NCI-H82 treated with DMSO at 0.1 percent for 48 hours (cell line): ENCODE results near the gene RASA4B.
"Not testable (repeated sequence)": the region's sequence is repeated elsewhere in the genome, so short reads cannot be mapped to it uniquely, and the experiment has no call there.

Experiments
- DNase-seq: peaks from one replicate; lab custom pipeline; 2025; ENCODE audit not compliant: unreplicated experiment; lab: John Stamatoyannopoulos, UW

RASA4B gene

GRCh38 chr7:102474116-102474515 is 43.5 kb downstream of the RASA4B start:
- not testable (repeated sequence) for DNase-seq

DNA sequence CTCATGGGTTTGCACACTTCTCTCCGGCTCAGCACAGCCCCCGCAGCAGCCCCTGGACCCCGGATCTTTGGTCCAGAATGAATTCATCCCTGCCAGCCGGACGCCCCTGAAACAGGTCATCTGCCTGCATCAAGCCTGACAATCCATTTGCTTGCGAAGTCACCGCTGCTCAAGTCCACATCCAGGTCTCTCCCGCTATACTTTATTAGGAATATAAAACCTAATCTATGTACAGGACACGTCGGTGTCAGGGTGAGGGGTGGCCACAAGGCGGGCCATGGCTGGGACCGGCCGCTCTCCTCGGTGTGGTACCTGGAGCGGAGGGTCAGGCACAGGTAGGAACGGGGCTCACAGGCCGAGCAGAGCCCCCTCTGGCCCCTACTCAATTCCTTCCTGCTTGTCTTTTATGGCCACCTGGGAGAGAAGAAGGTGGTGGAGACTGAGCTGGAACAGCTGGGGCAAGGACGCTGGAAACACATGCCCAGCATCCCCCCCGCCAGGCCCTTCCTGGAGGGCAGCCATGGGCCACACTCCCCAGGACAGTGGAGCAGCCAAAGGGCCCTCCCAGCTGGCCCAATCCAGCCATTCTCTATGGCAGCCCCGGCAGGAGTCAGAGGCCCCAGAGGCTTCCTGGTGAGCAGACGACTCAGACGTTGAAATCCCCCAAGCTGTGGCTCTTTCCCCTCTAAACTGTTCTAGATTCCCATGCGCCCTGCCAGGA is 44.1 kb downstream of the RASA4B start:
- DNase-seq, result no peak

GRCh38 chr7:102472126-102473041 is 45.2 kb downstream of the RASA4B start:
- DNase-seq, result no peak

DNA sequence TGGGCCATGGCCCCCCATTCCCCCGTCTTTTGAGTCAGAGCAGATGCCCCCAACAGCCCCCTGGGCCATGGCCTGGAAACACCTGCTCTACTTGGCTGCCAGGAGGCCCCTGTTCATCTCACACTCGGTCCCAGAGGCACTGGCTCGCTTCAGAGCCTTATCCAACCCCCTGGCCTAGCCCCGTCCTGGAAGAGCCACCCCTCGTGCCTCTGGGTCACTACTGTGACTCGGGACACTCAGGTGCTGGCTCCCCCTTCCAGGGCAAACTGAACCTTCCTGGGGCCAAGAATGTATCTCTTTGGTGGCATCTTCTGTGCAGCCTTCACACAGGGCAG is 45.8 kb downstream of the RASA4B start:
- DNase-seq, result no peak

DNA sequence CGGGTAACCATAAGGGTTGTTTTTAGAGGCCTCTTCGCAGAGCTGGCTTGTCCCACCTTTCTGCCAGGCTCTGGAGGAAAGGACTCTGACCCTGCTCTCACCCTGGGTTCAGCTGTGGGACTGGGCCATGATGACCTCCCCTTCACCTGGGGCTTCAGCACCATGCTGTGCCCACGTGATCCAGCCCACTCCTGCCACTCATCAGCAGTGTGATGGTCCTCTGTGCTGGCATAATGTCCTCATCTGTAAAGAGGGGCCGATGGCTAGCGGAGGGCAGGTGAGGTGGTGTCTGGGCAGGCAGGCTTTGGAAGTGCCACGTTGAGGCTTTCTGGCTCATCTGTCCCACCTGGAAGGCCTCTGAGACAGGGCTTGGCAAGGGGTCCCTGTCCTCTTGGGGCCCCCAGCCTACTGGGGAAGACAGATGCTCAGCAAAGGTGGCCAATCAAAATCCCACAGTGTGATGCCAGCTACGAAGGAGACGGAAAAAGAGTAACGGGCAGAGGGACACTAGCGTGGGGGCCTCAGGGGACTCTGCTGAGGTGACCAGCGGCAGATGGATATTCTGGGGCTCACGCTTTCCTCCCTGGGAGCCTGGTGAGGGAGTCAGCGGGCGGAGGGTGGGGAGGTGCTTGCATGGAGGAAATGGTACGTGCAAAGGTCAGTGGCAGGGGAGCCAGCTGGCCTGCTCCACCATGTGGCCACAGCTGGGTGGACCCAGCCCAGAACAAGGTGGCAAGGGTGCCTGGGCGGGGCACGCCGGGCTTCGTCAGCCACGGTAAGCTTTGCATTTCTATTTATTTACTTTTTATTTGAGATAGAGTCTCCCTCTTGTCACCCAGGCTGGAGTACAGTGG is 47.4 kb downstream of the RASA4B start:
- DNase-seq, result no peak

DNA sequence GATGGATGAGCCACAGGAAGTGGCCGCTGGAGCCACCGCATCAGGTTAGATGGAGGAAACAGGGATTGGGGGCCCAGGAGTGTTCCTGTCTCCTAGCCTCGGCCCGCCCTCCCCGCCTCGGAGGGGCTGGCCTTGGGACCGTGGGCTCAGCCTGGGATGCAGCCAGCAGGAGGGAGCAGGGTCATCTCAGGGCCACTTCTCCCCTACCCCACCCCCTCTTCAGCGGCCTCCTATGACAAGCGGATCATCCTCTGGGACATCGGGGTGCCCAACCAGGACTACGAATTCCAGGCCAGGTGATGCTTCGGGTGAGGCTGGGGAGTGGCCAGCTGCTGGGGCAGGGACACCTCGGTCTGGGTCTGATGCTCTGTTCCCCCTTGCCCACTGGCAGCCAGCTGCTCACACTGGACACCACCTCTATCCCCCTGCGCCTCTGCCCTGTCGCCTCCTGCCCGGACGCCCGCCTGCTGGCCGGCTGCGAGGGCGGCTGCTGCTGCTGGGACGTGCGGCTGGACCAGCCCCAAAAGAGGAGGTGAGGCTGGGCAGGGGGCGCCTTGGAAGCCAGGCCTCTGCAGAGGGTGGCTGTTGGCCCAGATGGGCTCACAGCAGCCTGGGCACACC is 48.1 kb downstream of the RASA4B start:
- no peak for DNase-seq

- DNase-seq, result no peak
These were observed 48.9 kb downstream of the RASA4B start for GRCh38 chr7:102468478-102469350.

DNA sequence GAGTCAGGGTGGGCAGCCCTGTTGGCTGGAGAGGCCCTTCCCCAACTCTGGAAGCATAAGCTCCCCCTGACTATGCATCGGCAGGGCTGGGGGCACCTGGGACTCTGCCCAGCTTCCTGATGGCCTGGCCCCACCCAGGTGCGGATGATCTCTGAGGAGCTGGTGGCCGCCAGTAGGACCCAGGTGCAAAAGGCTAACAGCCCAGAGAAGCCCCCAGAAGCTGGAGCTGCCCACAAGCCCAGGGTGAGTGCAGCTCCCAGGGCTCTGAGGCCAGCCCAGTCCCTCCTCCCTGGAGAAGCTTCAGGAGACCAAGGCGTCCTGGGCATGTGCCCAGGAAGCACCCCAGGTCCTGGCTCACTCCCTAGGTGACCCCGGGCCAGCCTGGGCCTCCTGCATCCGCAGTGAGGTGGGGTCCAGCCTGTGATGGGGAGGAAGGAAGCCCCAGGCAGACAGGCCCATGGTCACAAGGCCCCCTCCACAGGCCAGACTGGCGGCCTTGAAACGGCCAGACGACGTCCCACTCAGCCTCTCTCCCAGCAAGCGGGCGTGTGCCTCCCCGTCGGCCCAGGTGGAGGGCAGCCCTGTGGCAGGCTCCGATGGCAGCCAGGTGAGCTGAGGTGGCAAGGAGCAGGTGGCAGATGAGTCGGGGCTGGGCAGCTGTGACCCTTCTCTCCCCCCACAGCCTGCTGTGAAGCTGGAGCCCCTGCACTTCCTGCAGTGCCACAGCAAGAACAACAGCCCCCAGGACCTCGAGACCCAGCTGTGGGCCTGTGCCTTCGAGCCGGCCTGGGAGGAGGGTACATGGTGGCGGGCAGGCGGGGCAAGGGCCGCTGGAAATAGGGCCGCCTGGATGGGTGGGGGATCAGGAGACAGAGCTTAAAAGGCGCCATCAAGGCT is 49.7 kb downstream of the RASA4B start:
- no peak for DNase-seq

- no peak for DNase-seq
These were observed 51.5 kb downstream of the RASA4B start for GRCh38 chr7:102466097-102466496.

DNA sequence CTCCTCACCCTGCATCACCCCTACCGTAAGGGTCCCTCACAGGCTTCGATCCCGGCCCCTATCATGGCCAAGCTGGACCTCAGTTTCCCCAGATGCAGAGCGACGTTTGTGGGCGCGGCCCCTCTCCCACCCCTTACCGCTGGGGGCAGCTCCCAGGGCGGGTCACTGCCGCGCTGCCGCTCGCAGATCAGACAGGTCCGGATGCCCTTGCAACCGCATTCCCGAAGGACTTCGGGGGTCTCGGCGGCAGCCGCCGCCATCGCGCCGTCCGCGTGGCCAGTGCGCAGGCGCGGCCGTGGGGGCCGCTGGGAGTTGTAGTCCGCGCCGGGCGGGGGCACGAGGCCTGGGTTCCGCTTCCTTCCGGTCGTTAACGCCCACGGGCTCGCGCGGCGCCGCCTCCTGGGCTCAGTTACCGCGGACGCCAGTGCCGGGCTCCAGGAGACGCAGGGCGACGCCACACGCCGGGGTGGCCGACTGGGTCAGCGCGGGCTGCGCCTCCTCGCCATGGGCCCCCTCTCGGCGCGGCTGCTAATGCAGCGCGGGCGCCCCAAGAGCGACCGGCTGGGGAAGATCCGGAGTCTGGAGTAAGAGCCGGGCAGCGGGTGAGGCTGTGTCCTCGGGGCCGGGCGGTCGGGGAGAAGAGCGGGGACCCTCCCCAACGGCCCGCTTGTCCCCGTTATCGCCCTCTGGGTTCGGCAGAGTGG is 52.8 kb downstream of the RASA4B start, which contains the start of the genes ALKBH4 and LRWD1:
TSS of gene ALKBH4 (minus strand) at position 287 of the 704 bp plus-strand sequence. CDS start at position 260, 27 bp downstream.
TSS of gene LRWD1 (plus strand) at position 408 of the 704 bp plus-strand sequence. CDS start at position 505, 97 bp downstream.
- DNase-seq, result peak; percentile 53

DNA sequence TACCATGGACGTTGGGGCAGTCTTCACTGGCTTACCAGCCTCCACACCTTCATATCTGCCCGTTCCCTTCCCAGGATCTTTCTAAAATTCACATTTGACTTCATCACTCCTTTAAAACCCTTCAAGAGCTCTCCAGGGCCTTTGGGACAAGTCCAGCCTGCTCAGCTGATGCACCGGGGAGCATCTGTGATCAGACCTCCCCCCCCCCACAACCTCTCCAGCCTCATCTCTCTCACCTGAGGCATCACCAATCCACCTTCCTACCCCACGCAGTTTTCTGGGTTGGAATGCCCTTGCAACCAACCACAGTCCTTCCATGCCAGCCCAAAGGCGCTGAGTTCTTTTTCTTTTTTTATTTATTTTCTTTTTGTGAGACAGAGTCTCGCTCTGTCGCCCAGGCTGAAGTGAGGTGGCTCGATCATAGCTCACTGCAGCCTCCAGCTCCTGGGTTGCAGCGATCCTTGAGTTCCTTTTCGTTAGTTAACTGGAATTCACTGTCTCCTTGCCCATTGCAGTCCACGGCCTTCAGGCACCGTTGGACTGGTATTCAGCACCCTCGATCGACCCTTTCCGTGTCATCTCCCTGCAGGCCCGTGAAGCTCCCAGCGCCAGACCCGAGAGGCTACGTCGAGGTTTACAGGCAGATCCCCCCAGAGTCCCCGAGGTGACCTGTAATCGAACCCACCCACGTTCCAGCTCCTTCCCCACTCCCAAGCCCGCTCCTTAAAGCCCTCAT is 53.6 kb downstream of the RASA4B start:
- DNase-seq, result no peak

- no peak for DNase-seq
These were observed 57.1 kb downstream of the RASA4B start for GRCh38 chr7:102460467-102460866.

DNA sequence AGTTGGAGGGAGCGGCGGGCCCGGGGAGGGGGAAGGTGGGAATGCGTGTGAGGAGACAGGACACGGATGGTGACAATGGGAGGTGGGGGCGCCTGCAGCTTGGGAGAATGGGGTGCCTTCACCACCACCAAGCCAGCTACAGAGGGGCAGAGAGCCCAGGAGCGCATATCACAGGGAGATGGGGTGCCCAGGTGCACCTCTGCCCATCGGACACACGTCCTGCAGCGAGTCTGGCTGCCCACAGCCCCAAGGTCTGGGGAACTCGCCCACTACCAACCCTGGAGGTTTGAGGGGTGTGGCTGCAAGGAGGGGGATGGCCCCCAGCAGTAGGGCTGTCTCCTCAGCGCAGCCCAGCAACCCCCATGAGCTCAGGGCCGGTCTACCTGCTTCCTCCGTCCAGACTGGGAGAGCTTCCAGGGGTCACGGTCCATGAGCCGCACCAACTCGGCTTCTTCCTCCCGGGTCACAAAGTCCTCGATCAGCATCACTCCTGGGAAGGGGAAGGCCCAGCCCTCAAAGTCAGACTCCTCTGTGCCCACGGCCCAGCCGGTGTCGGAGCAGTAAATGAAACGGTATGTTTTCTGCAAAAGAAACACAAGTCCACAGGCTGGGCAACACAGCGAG is 58.2 kb downstream of the RASA4B start:
- DNase-seq, result no peak

DNA sequence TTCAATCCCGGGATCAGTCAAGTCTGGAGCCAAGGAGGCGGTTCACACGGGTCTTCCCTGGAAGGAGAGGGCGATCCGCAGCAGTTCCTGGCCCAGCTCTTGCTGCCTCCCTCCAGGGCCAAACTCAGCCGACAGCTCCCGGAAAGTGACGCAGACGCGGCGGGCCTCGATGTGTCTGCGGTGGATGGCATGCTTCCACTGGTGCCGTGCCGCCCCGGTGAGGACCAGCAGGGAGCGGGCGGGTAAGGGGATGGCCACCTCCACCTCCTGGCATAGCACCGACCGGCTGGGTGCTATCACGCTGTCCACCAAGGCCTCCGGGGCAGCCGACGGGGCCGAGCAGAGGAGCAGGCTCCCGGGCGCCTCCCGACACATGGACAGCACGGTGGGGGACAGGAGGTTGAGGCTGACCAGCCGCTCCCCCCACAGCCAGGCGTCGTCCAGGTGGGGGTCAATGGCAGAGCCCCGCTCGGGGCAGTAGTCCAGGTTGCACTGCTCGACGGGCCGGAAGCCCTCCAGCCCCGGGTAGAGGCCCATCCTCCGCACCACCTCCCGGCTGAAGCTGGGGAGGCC is 60.1 kb downstream of the RASA4B start:
- DNase-seq, result no peak

DNA sequence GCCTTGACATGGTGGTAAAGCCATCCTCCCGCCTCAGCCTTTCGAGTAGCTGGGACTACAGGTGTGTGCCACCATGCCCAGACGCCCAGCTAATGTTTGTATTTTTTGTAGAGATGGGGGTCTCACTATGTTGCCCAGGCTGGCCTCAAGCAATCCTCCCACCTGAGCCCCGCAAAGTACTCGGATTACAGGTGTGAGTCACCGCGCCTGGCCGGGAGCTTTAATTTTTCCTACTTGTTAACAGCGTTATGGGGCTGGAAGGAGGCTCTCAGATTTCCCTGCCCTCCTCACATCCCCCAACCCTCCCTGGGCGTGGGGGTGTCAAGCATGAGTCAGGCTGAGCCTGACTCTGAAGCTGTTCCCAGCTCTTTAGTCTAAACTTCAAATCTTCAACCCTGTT is 61.2 kb downstream of the RASA4B start:
- no peak for DNase-seq

GRCh38 chr7:102455596-102455995 is 62.0 kb downstream of the RASA4B start:
- no peak for DNase-seq

DNA sequence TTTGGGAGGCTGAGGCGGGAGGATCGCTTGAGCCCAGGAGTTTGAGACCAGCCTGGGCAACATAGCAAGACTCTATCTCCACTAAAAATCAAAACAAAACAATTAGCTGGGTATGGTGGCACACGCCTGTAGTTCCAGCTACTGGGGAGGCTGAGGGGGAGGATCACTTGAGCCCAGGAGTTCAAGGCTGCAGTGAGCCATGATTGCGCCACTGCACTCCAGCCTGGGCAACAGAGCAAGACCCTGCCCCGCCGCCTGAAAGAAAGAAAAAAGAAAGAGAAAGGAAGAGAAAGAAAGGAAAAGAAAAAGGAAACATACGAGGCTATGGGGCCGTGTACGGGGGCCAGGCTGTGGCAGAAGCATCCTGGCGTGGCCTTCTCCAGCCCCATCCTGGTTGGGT is 62.6 kb downstream of the RASA4B start:
- DNase-seq, result not testable (repeated sequence)
